ENCODE measurements around the gene FBXW10. TPM values are rescaled to one million over a fixed set of nuclear protein-coding genes. Genes with fewer than 3 reads are reported as not detected.
A peak's percentile ranks its signal among the peaks of the same experiment; 100 is the strongest.
"Not testable (repeated sequence)": the region's sequence is repeated elsewhere in the genome, so short reads cannot be mapped to it uniquely, and the experiment has no call there.

FBXW10 gene
- total RNA-seq, 4 donors from 2014 or later: 0.07 TPM; not detected in 3

GRCh38 chr17:18815924-18816323, 72.1 kb downstream of the FBXW10 start:
- H3K9me3 ChIP-seq; intact Hi-C loops (cut with DNase I; ENCODE audit: low total_unique reads); H3K36me3 ChIP-seq; H3K27me3 ChIP-seq; H3K4me1 ChIP-seq; H3K4me3 ChIP-seq; H3K27ac ChIP-seq; DNase-seq: not testable (repeated sequence)

DNA sequence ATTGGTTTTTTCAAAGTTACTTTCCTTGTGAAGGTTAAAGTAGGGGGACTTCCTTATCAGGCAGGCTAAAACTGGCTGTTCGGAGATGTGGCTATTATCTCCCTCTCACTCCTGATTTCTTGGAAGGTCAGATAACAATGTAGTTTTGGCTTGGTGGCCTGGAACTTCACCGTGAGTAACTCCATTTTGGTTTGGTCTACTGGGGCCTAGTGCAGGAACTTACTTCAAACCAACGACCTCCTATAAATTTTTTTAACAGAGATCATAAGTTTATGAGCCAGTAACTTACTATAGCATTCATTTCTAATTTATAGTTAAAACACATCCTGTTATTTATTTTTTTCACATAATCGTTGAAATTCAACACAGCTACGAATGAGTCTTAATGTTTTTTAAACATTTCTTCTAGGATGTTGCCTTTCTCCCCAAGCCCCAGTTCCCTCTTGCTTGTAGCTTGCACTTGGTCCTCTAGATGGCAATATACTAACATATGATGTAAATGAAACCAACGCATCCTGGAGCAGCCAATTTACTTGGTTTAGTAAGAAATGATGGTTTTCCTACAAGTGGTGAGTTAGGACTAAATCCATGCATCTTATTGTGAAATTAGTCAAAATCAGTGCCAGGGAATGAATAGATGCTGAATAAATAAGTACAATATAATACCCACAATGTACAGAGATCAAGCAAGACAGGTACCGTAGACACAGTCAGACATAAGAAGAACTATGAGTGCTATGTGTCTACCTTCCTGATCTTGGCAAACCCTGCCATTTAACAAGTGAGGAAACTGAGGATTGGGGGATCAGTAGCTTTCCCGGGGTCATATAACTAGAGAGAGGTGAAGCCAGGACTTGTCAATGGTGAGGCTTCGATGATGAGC, 72.9 kb downstream of the FBXW10 start:
- H3K27me3 ChIP-seq; H3K27ac ChIP-seq; H3K9me3 ChIP-seq; H3K36me3 ChIP-seq; H3K4me3 ChIP-seq; H3K4me1 ChIP-seq; intact Hi-C loops (cut with DNase I; ENCODE audit: low total_unique reads): not testable (repeated sequence)
- TF ChIP-seq, protein P1, sequence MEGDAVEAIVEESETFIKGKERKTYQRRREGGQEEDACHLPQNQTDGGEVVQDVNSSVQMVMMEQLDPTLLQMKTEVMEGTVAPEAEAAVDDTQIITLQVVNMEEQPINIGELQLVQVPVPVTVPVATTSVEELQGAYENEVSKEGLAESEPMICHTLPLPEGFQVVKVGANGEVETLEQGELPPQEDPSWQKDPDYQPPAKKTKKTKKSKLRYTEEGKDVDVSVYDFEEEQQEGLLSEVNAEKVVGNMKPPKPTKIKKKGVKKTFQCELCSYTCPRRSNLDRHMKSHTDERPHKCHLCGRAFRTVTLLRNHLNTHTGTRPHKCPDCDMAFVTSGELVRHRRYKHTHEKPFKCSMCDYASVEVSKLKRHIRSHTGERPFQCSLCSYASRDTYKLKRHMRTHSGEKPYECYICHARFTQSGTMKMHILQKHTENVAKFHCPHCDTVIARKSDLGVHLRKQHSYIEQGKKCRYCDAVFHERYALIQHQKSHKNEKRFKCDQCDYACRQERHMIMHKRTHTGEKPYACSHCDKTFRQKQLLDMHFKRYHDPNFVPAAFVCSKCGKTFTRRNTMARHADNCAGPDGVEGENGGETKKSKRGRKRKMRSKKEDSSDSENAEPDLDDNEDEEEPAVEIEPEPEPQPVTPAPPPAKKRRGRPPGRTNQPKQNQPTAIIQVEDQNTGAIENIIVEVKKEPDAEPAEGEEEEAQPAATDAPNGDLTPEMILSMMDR (IDR thresholded peaks at IDR 0.05): peak; percentile 43 to 69 (median 61)
- peak; percentile 20 to 50 for DNase-seq

- H3K4me1 ChIP-seq; H3K27ac ChIP-seq; DNase-seq; H3K36me3 ChIP-seq; H3K9me3 ChIP-seq; H3K4me3 ChIP-seq; H3K27me3 ChIP-seq; intact Hi-C loops (cut with DNase I; ENCODE audit: low total_unique reads): not testable (repeated sequence)
Observed at GRCh38 chr17:18821430-18821829, 77.6 kb downstream of the FBXW10 start.

GRCh38 chr17:18827613-18828012, 83.8 kb downstream of the FBXW10 start:
- not testable (repeated sequence) for H3K9me3 ChIP-seq, H3K4me3 ChIP-seq

More at GRCh38 chr17:18827613-18828012, 83.8 kb downstream of the FBXW10 start:
- DNase-seq; H3K27me3 ChIP-seq; H3K36me3 ChIP-seq; intact Hi-C loops (cut with DNase I; ENCODE audit: low total_unique reads); H3K4me1 ChIP-seq; H3K27ac ChIP-seq: not testable (repeated sequence)

Small RNAs within 50 kb of the gene (small RNA-seq; reads per million reads assigned to genes)
- gene AC026271.4: not detected

Other genes with a start within 250 kb of the FBXW10 start
- gene TBC1D28, start 99.7 kb upstream of the FBXW10 start, total RNA-seq: not detected
- 10 to 100 TPM in 2 of 4 donors, 1 to 10 TPM in 2; 1.5 to 17.6 (median 9.8) TPM for gene FOXO3B, start 61.7 kb upstream of the FBXW10 start, total RNA-seq
- 10 to 100 TPM; 24.8 to 74.2 (median 51.6) TPM for gene TVP23B, start 37.1 kb downstream of the FBXW10 start, total RNA-seq
- gene PRPSAP2, start 114.1 kb downstream of the FBXW10 start, total RNA-seq: 10 to 100 TPM; 18.2 to 65.9 (median 39.2) TPM
- gene SLC5A10, start 208.1 kb downstream of the FBXW10 start, total RNA-seq: not detected